Left lung (tissue), 10 donors: Measurements from ENCODE around the gene VSTM4. TPM values are rescaled to one million over a fixed set of nuclear protein-coding genes. Genes with fewer than 3 reads are reported as not detected.

Experiments used
- ATAC-seq: fragments of 200-7000 bp; cut with Tn5 transposase; one replicate; pipeline ENCODE4 v1.9.1; 2020; ENCODE audit warnings: moderate library complexity
- DNase-seq, 4 donors: peaks; one replicate each; pipeline ENCODE4 v3.0.0-alpha.2; 2013 to 2020
- H3K27ac ChIP-seq, 2 donors: fragments of 200-600 bp; sonication (generic) in 1 of 2; one replicate each; pipeline versions ENCODE4 v1.5.0 to v1.8.0; 2020 to 2021
- H3K27me3 ChIP-seq, 2 donors: fragments of 200-600 bp; sonication (generic) in 1 of 2; one replicate each; pipeline versions ENCODE4 v1.5.0 to v1.8.0; 2020 to 2021
- H3K36me3 ChIP-seq, 2 donors: fragments of 200-600 bp; sonication (generic) in 1 of 2; one replicate each; pipeline versions ENCODE4 v1.5.0 to v1.8.0; 2020 to 2021
- H3K4me1 ChIP-seq, 2 donors: fragments of 200-600 bp; one replicate each; pipeline ENCODE4 v1.8.0; 2021
- H3K4me3 ChIP-seq, 2 donors: fragments of 200-600 bp; sonication (generic) in 1 of 2; one replicate each; pipeline versions ENCODE4 v1.5.0 to v1.8.0; 2020 to 2021; ENCODE audit warnings: mild to moderate bottlenecking in 1 of 2
- H3K9me3 ChIP-seq, 2 donors: fragments of 200-600 bp; sonication (generic) in 1 of 2; one replicate each; pipeline versions ENCODE4 v1.5.0 to v1.8.0; 2020 to 2021
- CTCF ChIP-seq, 2 donors: fragments of 200-600 bp; sonication (generic) in 1 of 2; IDR thresholded peaks; one replicate each; pipeline versions ENCODE4 v1.5.0 to v1.8.0; 2021; ENCODE audit warnings: antibody characterized with exemption in 2 of 2
- intact Hi-C, 2 donors: fragments of 100-400 bp; cut with DNase I; formaldehyde crosslinking; loops; one replicate each; pipeline versions ENCODE4 v1.11.2 to v1.14.2; 2022
- polyA plus RNA-seq, 6 donors: library from polyadenylated mRNA; unstranded; fragments of 120-200 nt; gene quantifications; one replicate each; pipeline ENCODE4 v1.2.1, GENCODE V29; 2013; ENCODE audit not compliant: insufficient read length in 6 of 6
- total RNA-seq, 2 donors: library from RNA; stranded (reverse); fragmentation: NEBNext Ultra II Directional; extraction: Animal tissue kit (Norgen Biotek cat#: 25700); gene quantifications; one replicate each; pipeline ENCODE4 v1.2.1, GENCODE V29; 2021
- donor health status: DM: no; HTN: yes; CAD: no.
- donor health status: DM: no; HTN: no; CAD: no.

The VSTM4 gene
- total and polyA plus RNA-seq, 8 donors = 11.0 to 36.9 (median 30.8) TPM

- Histone ChIP-seq H3K4me3 (no peak overlapping the region), H3K9me3 (no peaks in the 10 kb centered on the region), H3K36me3 (no peaks in the 10 kb centered on the region), H3K27ac (no peak overlapping the region), H3K4me1 (peaks cover 0 to 11% of the 10 kb centered on the region in 2 donors), H3K27me3 (peaks cover 0 to 23% of the 10 kb centered on the region in 2 donors)
- intact Hi-C loops = no loop called here
- TF ChIP-seq CTCF (IDR thresholded peaks at IDR 0.05) = no peak
- ATAC-seq (no peak), DNase-seq (no peak)
These were observed 630 bp upstream of the VSTM4 start for GRCh38 chr10:49115796-49116508.

GRCh38 chr10:49114718-49115014 is 656 bp downstream of the VSTM4 start:
- H3K4me1 ChIP-seq = peaks cover 0 to 11% of the 10 kb centered on the region in 2 donors
- ATAC-seq (peak; percentile 4), DNase-seq (peak in 1 of 4 donors; percentile 60)
- peak overlapping the region; percentile 39 to 43 for H3K4me3 ChIP-seq
- no peaks in the 10 kb centered on the region for H3K36me3 ChIP-seq
- no peaks in the 10 kb centered on the region for H3K9me3 ChIP-seq
- intact Hi-C loops = no loop called here
- peaks cover 0 to 23% of the 10 kb centered on the region in 2 donors for H3K27me3 ChIP-seq
- H3K27ac ChIP-seq = peak overlapping the region; percentile 56 to 59
- no peak for TF ChIP-seq CTCF (IDR thresholded peaks at IDR 0.05)

- ATAC-seq (peak; percentile 69), DNase-seq (no peak)
- no peaks in the 10 kb centered on the region for H3K36me3 ChIP-seq
- H3K4me1 ChIP-seq = peaks cover 0 to 11% of the 10 kb centered on the region in 2 donors
- no peaks in the 10 kb centered on the region for H3K9me3 ChIP-seq
- H3K4me3 ChIP-seq = no peak overlapping the region
- intact Hi-C loops = no loop called here
- H3K27ac ChIP-seq = no peak overlapping the region
- no peak for TF ChIP-seq CTCF (IDR thresholded peaks at IDR 0.05)
- H3K27me3 ChIP-seq = peaks cover 0 to 23% of the 10 kb centered on the region in 2 donors
These were observed 1.6 kb downstream of the VSTM4 start for GRCh38 chr10:49113741-49114141.

- H3K4me3 ChIP-seq = no peak overlapping the region
- H3K9me3 ChIP-seq = no peaks in the 10 kb centered on the region
- H3K36me3 ChIP-seq = no peaks in the 10 kb centered on the region
- ATAC-seq (no peak), DNase-seq (no peak)
- intact Hi-C loops = no loop called here
- peaks cover 0 to 11% of the 10 kb centered on the region in 2 donors for H3K4me1 ChIP-seq
- no peak overlapping the region for H3K27ac ChIP-seq
- TF ChIP-seq CTCF (IDR thresholded peaks at IDR 0.05) = no peak
- peaks cover 0 to 23% of the 10 kb centered on the region in 2 donors for H3K27me3 ChIP-seq
These were observed 2.5 kb downstream of the VSTM4 start for GRCh38 chr10:49112851-49113250.

- no peak overlapping the region for H3K4me3 ChIP-seq
- intact Hi-C loops = no loop called here
- H3K36me3 ChIP-seq = no peaks in the 10 kb centered on the region
- H3K27ac ChIP-seq = no peak overlapping the region
- ATAC-seq (no peak), DNase-seq (no peak)
- H3K9me3 ChIP-seq = no peaks in the 10 kb centered on the region
- H3K27me3 ChIP-seq = peaks cover 0 to 23% of the 10 kb centered on the region in 2 donors
- peaks cover 0 to 11% of the 10 kb centered on the region in 2 donors for H3K4me1 ChIP-seq
- no peak for TF ChIP-seq CTCF (IDR thresholded peaks at IDR 0.05)
These were observed 3.2 kb downstream of the VSTM4 start for GRCh38 chr10:49112098-49112497.
